CD4-positive, alpha-beta T cell (primary cell): ENCODE results near the gene TMEFF2. TPM values are rescaled to one million over a fixed set of nuclear protein-coding genes. Genes with fewer than 3 reads are reported as not detected.

Experiments
- ATAC-seq: fragments of 200-7000 bp; cut with Tn5 transposase; one replicate; pipeline ENCODE4 v1.10.0; 2022; ENCODE audit warnings: mild to moderate bottlenecking; ENCODE audit not compliant: poor library complexity
- CTCF ChIA-PET: fragments of 350-600 bp; sonication (Branson Sonifier 250); formaldehyde crosslinking; loops from one replicate; lab custom pipeline; 2021; ENCODE audit warnings: antibody characterized with exemption, inconsistent platforms; lab: Charles Lee
- POLR2A ChIA-PET: fragments of 350-600 bp; sonication (Branson Sonifier 250); formaldehyde crosslinking; loops from one replicate; lab custom pipeline; 2021; ENCODE audit warnings: antibody characterized with exemption, inconsistent platforms; lab: Charles Lee
- DNase-seq, 14 experiments: peaks; one replicate each; pipeline ENCODE4 v3.0.0-alpha.2; 2013 to 2020; ENCODE audit warnings: mixed read lengths in 2 of 14
- H3K27ac ChIP-seq, 2 donors: one replicate each; pipeline versions ENCODE4 v1.5.1 to v1.7.0; 2013; ENCODE audit warnings: low read length in 2 of 2, low read depth in 1 of 2, mild to moderate bottlenecking in 1 of 2
- H3K27me3 ChIP-seq, 2 experiments: 1 replicate in 1 of 2; 2 replicates in 1 of 2; pipeline versions ENCODE4 v1.6.1 to v1.7.0; 2013; ENCODE audit warnings: low read length in 2 of 2, control low read depth in 1 of 2, mild to moderate bottlenecking in 1 of 2, moderate library complexity in 1 of 2; ENCODE audit not compliant: insufficient read depth in 2 of 2, control insufficient read depth in 1 of 2
- H3K36me3 ChIP-seq: one replicate; pipeline ENCODE4 v1.6.1; 2013; ENCODE audit warnings: low read length, control low read depth; ENCODE audit not compliant: insufficient read depth
- H3K4me1 ChIP-seq: one replicate; pipeline ENCODE4 v1.6.1; 2013; ENCODE audit warnings: low read length, control low read depth; ENCODE audit not compliant: insufficient read depth
- H3K4me3 ChIP-seq: one replicate; pipeline ENCODE4 v1.5.1; 2013; ENCODE audit warnings: mild to moderate bottlenecking, low read length, moderate library complexity
- H3K9me3 ChIP-seq, 2 experiments: 1 replicate in 1 of 2; 2 replicates in 1 of 2; pipeline versions ENCODE4 v1.6.1 to v1.7.0; 2013; ENCODE audit warnings: low read length in 2 of 2, mild to moderate bottlenecking in 2 of 2, control low read depth in 1 of 2, moderate library complexity in 1 of 2; ENCODE audit not compliant: control insufficient read depth in 1 of 2, insufficient read depth in 1 of 2
- H3K27ac Mint-ChIP-seq: one replicate; pipeline ENCODE4 v1.8.0; 2020; ENCODE audit warnings: mixed read lengths
- H3K27me3 Mint-ChIP-seq: one replicate; pipeline ENCODE4 v1.8.0; 2021; ENCODE audit warnings: mixed read lengths
- H3K36me3 Mint-ChIP-seq: one replicate; pipeline ENCODE4 v1.8.0; 2021; ENCODE audit warnings: low read depth, mixed read lengths
- H3K4me1 Mint-ChIP-seq: one replicate; pipeline ENCODE4 v1.8.0; 2021; ENCODE audit warnings: low read depth, mixed read lengths
- H3K4me3 Mint-ChIP-seq: one replicate; pipeline ENCODE4 v1.8.0; 2020; ENCODE audit warnings: mild to moderate bottlenecking, mixed read lengths
- H3K9me3 Mint-ChIP-seq: one replicate; pipeline ENCODE4 v1.8.0; 2020; ENCODE audit warnings: mixed read lengths
- CTCF ChIP-seq: fragments of 200-600 bp; IDR thresholded peaks from one replicate; pipeline ENCODE4 v1.8.0; 2022; ENCODE audit warnings: antibody characterized with exemption, mild to moderate bottlenecking
- intact Hi-C, 2 experiments: fragments of 100-400 bp; cut with DNase I in 1 of 2; cut with micrococcal nuclease in 1 of 2; formaldehyde crosslinking; loops; one replicate each; pipeline versions ENCODE4 v1.15.1 to v1.9.0; 2023 to 2025; cut with DNase I, micrococcal nuclease
- total RNA-seq, 174 experiments: library from RNA in 2 of 174; stranded (reverse) in 2 of 174; gene quantifications; one replicate each; pipeline ENCODE4 v1.2.3 and lab custom pipeline; 2021 to 2026

TMEFF2 gene
- total RNA-seq, 2 experiments from 2014 or later: not detected

- Histone ChIP-seq H3K27ac (no peak overlapping the region), H3K9me3 (no peaks in the 10 kb centered on the region), H3K36me3 (no peaks in the 10 kb centered on the region), H3K4me1 (no peaks in the 10 kb centered on the region), H3K27me3 (no peaks in the 10 kb centered on the region), H3K4me3 (no peak overlapping the region)
- CTCF ChIA-PET: no interaction called here
- Mint-ChIP-seq H3K27me3 (peaks cover 13% of the 10 kb centered on the region), H3K4me3 (no peak overlapping the region), H3K9me3 (no peaks in the 10 kb centered on the region), H3K36me3 (no peaks in the 10 kb centered on the region), H3K27ac (no peak overlapping the region), H3K4me1 (no peaks in the 10 kb centered on the region)
- intact Hi-C loops: no loop called here
- POLR2A ChIA-PET: no interaction called here
- DNase-seq (no peak), ATAC-seq (no peak)
- TF ChIP-seq CTCF: no peak
These were observed 220.1 kb downstream of the TMEFF2 start for GRCh38 chr2:191974676-191975075.

- CTCF ChIA-PET: no interaction called here
- TF ChIP-seq CTCF: no peak
- ATAC-seq: no peak
- Mint-ChIP-seq H3K27me3 (peaks cover 5% of the 10 kb centered on the region), H3K9me3 (no peaks in the 10 kb centered on the region), H3K27ac (no peak overlapping the region), H3K4me1 (no peaks in the 10 kb centered on the region), H3K4me3 (no peak overlapping the region), H3K36me3 (no peaks in the 10 kb centered on the region)
- Histone ChIP-seq H3K36me3 (no peaks in the 10 kb centered on the region), H3K27me3 (no peaks in the 10 kb centered on the region), H3K9me3 (no peaks in the 10 kb centered on the region), H3K27ac (no peak overlapping the region), H3K4me1 (no peaks in the 10 kb centered on the region), H3K4me3 (no peak overlapping the region)
- POLR2A ChIA-PET: no interaction called here
- DNase-seq: no peak
- intact Hi-C loops: no loop called here
These were observed 223.9 kb downstream of the TMEFF2 start for GRCh38 chr2:191970867-191971266.

DNA sequence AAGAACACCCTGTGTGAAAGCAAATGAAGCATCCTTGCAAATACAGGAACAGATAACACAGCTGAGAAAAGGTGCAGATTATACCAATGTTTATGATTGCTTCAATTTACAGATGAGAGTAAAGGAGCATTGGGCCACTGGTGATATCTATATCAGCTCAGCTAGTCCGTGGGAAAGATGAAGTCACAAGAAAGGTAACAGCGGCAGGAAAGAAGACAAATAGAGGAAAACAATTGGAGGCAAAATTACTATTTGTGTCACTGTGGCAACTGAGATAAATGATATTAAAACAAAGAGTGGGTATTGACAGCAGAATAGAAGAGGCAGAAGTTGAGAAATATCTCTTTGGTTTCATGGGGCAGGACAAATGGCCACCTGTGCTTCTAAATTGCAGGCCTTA lies 226.6 kb downstream of the TMEFF2 start:
- peaks cover 12% of the 10 kb centered on the region for H3K27me3 Mint-ChIP-seq
- no peak for DNase-seq
- H3K4me3 Mint-ChIP-seq: no peak overlapping the region
- no peak overlapping the region for H3K27ac Mint-ChIP-seq
- Histone ChIP-seq H3K27me3 (no peaks in the 10 kb centered on the region), H3K9me3 (no peaks in the 10 kb centered on the region), H3K36me3 (no peaks in the 10 kb centered on the region), H3K4me3 (no peak overlapping the region), H3K4me1 (no peaks in the 10 kb centered on the region), H3K27ac (no peak overlapping the region)
- ChIA-PET POLR2A (no interaction called here), CTCF (interaction anchor here (1.3 kb wide), 1 partner anchor 13 kb away, joined by 3 read pairs; no protein-coding TSS in a partner anchor)
- H3K4me1 Mint-ChIP-seq: no peaks in the 10 kb centered on the region
- intact Hi-C loops: no loop called here
- no peaks in the 10 kb centered on the region for H3K36me3 Mint-ChIP-seq
- no peak for TF ChIP-seq CTCF
- no peak for ATAC-seq
- H3K9me3 Mint-ChIP-seq: no peaks in the 10 kb centered on the region
